ENCODE measurements around the gene LDLRAD4.

The LDLRAD4 gene

DNA sequence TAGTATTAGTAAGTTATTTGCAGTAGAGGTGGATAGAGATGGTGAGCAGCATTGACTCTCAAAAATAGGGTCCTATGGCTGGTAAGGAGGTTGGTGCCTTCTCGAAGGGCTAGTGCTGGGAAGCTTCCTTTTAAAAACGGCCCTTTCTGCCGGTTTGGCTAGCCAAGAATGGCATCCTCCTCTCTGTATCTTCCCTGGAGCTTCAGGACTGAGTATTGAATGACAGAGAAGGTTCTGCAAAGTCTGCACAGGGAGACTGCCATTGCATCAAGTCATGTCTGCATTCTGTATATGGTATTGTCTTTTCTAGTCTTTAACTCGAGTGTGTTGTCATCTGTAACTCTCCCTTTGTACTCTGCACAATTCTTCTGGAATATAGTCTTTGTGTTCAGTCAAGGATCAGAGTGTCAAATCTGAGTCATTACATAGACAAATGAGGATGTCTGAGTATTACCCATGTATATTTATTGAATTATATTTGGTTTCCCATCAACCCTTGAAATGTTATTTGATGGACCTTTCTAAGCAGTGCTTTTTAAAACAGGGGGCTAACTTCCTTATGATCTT lies 1.1 kb downstream of the LDLRAD4 start:
- Histone ChIP-seq H3K4me3 (peak overlapping the region; percentile 79 to 95 (median 90)), H4K20me1 (peaks cover 0 to 55% (median 3%) of the 10 kb centered on the region in 11 experiments; a peak in 9 of 22 replicates), H3K36me3 (peaks cover 0 to 11% (median 0%) of the 10 kb centered on the region in 11 experiments; a peak in 1 of 22 replicates), H3K4me1 (peaks cover 72 to 84% (median 82%) of the 10 kb centered on the region in 10 experiments), H3K4me2 (peak overlapping the region; percentile 91 to 100 (median 97)), H3K9me3 (replicated peaks in 1 of 11) (no peaks in the 10 kb centered on the region), H3K27ac (peak overlapping the region in 7 of 11 experiments; percentile 79 to 85 (median 84); a peak in 11 of 22 replicates), H3K27me3 (0 out of 22 replicates have a peak, but pooled peaks cover 0 to 6% (median 0%) of the 10 kb centered on the region in 11 experiments), H3K9ac (peak overlapping the region; percentile 78 to 92 (median 85); a peak in 18 of 22 replicates)
- no peak for TF ChIP-seq Cebpa-rat (IDR thresholded peaks at IDR 0.05)

DNA sequence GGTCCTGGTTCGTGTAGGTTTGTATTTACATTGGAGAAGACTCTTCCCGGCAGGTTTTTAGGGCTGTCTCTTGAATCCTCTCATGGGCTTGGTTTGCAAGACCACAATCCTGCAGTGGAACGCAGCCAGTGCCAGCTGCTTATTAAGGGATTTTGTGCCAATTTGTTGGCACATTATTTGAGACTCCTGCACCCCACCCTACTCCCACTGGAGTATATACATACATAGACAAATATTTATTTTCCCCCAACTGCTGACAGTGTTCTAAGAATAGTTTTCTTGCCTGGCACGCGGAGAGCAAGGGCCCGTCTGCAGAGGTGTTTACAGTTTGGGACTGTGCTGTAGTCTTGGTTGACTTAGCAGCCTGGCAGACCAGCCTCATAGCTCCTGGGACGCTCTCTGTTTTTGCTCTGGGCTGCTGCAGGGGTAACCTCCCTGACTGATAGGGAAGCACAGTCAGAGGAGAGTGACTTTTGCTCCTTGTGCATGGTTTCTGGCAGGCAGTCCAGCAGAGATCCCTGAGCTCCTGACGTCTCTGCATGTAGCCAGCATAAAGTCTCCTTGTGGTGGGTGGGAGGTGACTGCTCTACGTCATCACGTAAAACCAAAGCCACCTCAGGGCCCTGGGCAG lies 1.9 kb downstream of the LDLRAD4 start:
- no peak for TF ChIP-seq Cebpa-rat (IDR thresholded peaks at IDR 0.05)
- H4K20me1 ChIP-seq, result peaks cover 0 to 62% (median 3%) of the 10 kb centered on the region in 11 experiments; a peak in 9 of 22 replicates
- 0 out of 22 replicates have a peak, but pooled peaks cover 0 to 6% (median 0%) of the 10 kb centered on the region in 11 experiments for H3K27me3 ChIP-seq
- H3K4me1 ChIP-seq, result peaks cover 71 to 84% (median 82%) of the 10 kb centered on the region in 10 experiments
- no peaks in the 10 kb centered on the region for H3K9me3 ChIP-seq (replicated peaks in 1 of 11)
- H3K36me3 ChIP-seq, result peaks cover 0 to 19% (median 0%) of the 10 kb centered on the region in 11 experiments; a peak in 5 of 22 replicates
- peak overlapping the region in 9 of 11 experiments; percentile 9 to 92 (median 84); a peak in 17 of 22 replicates for H3K9ac ChIP-seq
- peak overlapping the region in 9 of 10 experiments; percentile 15 to 95 (median 91); a peak in 16 of 20 replicates for H3K4me3 ChIP-seq
- peak overlapping the region; percentile 91 to 100 (median 97) for H3K4me2 ChIP-seq
- H3K27ac ChIP-seq, result peak overlapping the region in 7 of 11 experiments; percentile 15 to 85 (median 79); a peak in 13 of 22 replicates

DNA sequence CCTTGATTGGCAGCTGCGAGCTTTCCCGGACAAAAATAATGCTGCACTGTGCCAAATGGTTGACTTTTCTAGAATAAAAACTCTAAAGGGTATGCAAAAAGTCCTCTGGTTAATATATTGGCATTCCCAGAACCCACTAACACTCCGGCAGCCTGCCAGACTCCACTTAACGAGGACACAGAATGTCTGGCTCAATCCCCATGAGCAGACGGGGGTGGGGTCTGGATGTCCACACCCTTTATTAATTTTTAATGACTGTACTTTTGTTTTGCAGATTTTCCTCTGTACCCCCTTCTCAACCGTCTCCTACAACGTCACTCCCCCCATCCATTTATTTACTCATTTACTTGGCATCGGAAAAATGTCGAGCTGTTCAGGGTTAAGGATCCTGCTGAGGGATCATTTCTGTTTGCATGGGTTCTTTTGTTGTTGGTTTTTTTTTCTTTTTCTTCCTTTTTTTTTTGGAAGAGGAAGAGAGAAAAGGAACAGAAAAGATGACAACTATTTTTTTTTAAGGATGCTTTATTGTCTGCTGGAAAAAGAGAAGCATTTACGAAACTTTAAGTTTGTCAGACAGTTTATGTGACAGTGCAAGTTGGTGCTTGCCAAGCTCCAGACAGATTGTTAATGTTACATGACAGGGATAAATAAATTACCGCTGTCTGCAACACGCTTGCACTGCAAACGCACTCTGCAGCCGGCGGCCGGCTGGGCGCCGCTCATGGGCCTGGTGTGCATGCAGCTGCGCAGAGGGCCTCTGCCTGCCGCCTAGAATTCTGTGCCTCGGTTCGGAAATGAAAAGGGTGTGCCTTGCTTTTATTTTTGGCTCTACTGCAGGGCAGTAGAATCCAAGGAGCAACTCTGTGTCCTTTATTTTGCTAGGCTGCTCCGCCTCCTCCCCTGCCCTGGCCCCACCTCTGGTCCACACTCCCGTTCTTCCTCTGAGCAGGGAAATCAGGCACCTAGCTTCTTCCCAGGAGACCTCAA lies 3.6 kb downstream of the LDLRAD4 start:
- peak overlapping the region; percentile 91 to 100 (median 97) for H3K4me2 ChIP-seq
- 0 out of 22 replicates have a peak, but pooled peaks cover 0 to 6% (median 0%) of the 10 kb centered on the region in 11 experiments for H3K27me3 ChIP-seq
- H3K4me3 ChIP-seq, result peak overlapping the region; percentile 9 to 95 (median 46)
- peak overlapping the region; percentile 28 to 92 (median 64); a peak in 20 of 22 replicates for H3K9ac ChIP-seq
- TF ChIP-seq Cebpa-rat (IDR thresholded peaks at IDR 0.05), result no peak
- H3K9me3 ChIP-seq (replicated peaks in 1 of 11), result no peaks in the 10 kb centered on the region
- H3K4me1 ChIP-seq, result peaks cover 56 to 69% (median 67%) of the 10 kb centered on the region in 10 experiments
- H3K36me3 ChIP-seq, result peaks cover 0 to 33% (median 6%) of the 10 kb centered on the region in 11 experiments; a peak in 11 of 22 replicates
- H4K20me1 ChIP-seq, result peaks cover 0 to 68% (median 3%) of the 10 kb centered on the region in 11 experiments; a peak in 9 of 22 replicates
- peak overlapping the region in 10 of 11 experiments; percentile 24 to 85 (median 74); a peak in 21 of 22 replicates for H3K27ac ChIP-seq

DNA sequence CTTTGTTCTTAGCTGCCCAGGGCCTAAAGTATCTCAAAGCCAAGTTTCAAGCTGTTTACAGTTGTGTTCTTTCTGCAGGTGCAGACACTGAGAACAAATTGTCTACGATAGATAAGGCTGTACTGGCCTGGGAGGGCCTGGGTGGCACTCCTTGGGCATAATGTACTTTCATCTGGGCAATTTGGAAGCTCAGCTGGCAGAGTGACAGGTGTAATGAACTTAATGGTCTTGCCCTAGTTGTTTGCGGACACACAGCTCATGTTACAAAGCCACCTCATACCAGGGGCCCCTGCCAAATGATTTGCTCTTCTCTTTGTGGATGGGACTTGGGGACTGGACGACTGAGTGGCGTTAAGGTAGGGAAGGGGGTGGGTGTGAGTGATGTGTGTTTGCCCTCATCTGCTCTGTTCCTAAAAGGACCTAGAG lies 4.3 kb downstream of the LDLRAD4 start:
- peaks cover 0 to 75% (median 3%) of the 10 kb centered on the region in 11 experiments; a peak in 10 of 22 replicates for H4K20me1 ChIP-seq
- H3K9ac ChIP-seq, result peak overlapping the region; percentile 28 to 92 (median 52); a peak in 20 of 22 replicates
- H3K4me2 ChIP-seq, result peak overlapping the region; percentile 91 to 100 (median 97)
- peak overlapping the region; percentile 18 to 95 (median 46) for H3K4me3 ChIP-seq
- peak overlapping the region in 10 of 11 experiments; percentile 24 to 85 (median 74); a peak in 21 of 22 replicates for H3K27ac ChIP-seq
- peaks cover 57 to 72% (median 68%) of the 10 kb centered on the region in 10 experiments for H3K4me1 ChIP-seq
- peaks cover 0 to 40% (median 13%) of the 10 kb centered on the region in 11 experiments; a peak in 13 of 22 replicates for H3K36me3 ChIP-seq
- H3K27me3 ChIP-seq, result 0 out of 22 replicates have a peak, but pooled peaks cover 0 to 6% (median 0%) of the 10 kb centered on the region in 11 experiments
- H3K9me3 ChIP-seq (replicated peaks in 1 of 11), result no peaks in the 10 kb centered on the region
- TF ChIP-seq Cebpa-rat (IDR thresholded peaks at IDR 0.05), result no peak

DNA sequence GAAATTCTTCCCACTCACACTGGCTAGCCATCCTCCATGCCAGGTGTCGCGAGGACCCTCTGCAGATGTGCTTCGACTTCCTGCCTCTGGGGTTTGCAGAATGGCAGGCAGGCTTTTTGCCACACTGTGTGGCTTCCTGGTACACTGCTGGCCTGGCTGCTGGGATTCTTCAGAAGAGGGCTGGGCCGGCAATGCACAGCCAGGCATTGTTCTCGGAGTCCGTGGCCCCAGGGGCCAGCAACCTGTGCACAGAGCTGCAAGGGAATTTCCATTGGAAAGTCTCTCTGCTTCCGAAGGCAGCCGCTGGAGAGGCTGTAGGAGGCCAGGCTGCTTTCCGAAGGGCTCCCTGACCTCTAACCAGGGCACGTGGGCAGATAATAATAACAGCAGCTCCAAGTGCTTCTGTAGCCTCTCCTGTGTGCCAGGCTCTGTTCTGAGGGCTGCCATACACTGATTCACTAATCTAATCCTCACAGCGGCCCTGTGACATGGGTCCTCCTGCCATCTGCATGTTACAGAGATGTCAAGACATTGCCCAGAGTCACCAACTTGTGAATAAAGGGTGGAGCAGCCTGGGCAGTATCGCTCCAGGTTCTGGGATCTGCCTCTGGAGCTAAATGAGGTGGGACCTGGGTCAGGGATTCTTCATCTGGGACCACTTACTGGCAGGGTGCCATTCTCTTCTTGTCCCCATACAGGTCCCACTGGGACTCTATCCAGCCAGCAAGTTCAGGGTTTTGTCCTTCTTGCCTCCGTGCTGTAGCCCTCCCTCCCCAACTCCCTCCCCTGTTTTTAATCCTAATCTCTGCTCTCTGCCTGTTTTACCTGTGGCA lies 5.0 kb downstream of the LDLRAD4 start:
- peaks cover 57 to 77% (median 68%) of the 10 kb centered on the region in 10 experiments for H3K4me1 ChIP-seq
- H4K20me1 ChIP-seq, result peaks cover 0 to 82% (median 3%) of the 10 kb centered on the region in 11 experiments; a peak in 10 of 22 replicates
- no peak for TF ChIP-seq Cebpa-rat (IDR thresholded peaks at IDR 0.05)
- peak overlapping the region; percentile 91 to 100 (median 97) for H3K4me2 ChIP-seq
- 0 out of 22 replicates have a peak, but pooled peaks cover 0 to 6% (median 0%) of the 10 kb centered on the region in 11 experiments for H3K27me3 ChIP-seq
- peaks cover 0 to 46% (median 17%) of the 10 kb centered on the region in 11 experiments; a peak in 14 of 22 replicates for H3K36me3 ChIP-seq
- peak overlapping the region in 8 of 10 experiments; percentile 24 to 95 (median 48); a peak in 11 of 20 replicates for H3K4me3 ChIP-seq
- peak overlapping the region; percentile 28 to 92 (median 52); a peak in 20 of 22 replicates for H3K9ac ChIP-seq
- peak overlapping the region in 10 of 11 experiments; percentile 23 to 85 (median 74); a peak in 20 of 22 replicates for H3K27ac ChIP-seq
- no peaks in the 10 kb centered on the region for H3K9me3 ChIP-seq (replicated peaks in 1 of 11)

DNA sequence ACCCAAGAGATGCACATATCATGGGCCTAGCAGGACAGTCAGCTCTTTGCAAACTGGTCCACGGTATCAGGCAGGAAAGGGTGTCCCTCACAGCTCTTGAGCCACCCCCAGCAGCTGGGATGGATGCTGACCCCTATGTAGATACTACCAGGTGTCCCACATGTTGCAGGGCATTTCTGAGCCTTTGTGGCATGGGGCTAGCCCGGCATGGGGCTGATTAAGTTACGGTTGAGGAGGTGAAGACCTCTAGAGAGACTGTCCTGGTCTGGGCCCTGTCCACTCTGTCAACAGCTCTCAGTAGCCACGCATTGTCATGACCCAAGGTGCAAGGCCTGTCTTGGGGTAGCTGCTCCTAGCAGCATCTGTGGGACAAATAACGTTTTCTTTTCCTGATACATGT lies 6.7 kb downstream of the LDLRAD4 start:
- Histone ChIP-seq H3K9me3 (replicated peaks in 1 of 11) (no peaks in the 10 kb centered on the region), H3K4me2 (peak overlapping the region; percentile 91 to 100 (median 97); a peak in 17 of 22 replicates), H3K9ac (no peak overlapping the region), H3K4me1 (peaks cover 52 to 82% (median 62%) of the 10 kb centered on the region in 10 experiments), H3K27me3 (no peaks in the 10 kb centered on the region), H3K36me3 (peaks cover 0 to 61% (median 31%) of the 10 kb centered on the region in 11 experiments; a peak in 14 of 22 replicates), H3K27ac (peak overlapping the region in 6 of 11 experiments; percentile 61 to 85 (median 78); a peak in 7 of 22 replicates), H3K4me3 (no peak overlapping the region), H4K20me1 (peaks cover 0 to 83% (median 7%) of the 10 kb centered on the region in 11 experiments; a peak in 10 of 22 replicates)
- TF ChIP-seq Cebpa-rat (IDR thresholded peaks at IDR 0.05), result no peak

Measured in BLaER1 treated with 17β-estradiol and CSF1 and Interleukin-3, amounts not matched to agents 10 nM and 100 nM (cell line).